OCI-LY1 (cell line): ENCODE data around the gene DNAAF3.
"Not testable (repeated sequence)": the region's sequence is repeated elsewhere in the genome, so short reads cannot be mapped to it uniquely, and the experiment has no call there.

Source experiments
- H2AFZ ChIP-seq: fragments of 200-600 bp; sonication (generic), shearing (Covaris generic); 2 replicates; pipeline ENCODE4 v1.6.0; 2014; ENCODE audit warnings: antibody characterized with exemption, mild to moderate bottlenecking, low read length
- H3F3A ChIP-seq: fragments of 200-600 bp; sonication (generic), shearing (Covaris generic); 2 replicates; pipeline ENCODE4 v1.6.0; 2014; ENCODE audit warnings: mild to moderate bottlenecking, antibody characterized with exemption, low read length, moderate library complexity; ENCODE audit not compliant: insufficient read depth
- H3K27ac ChIP-seq: fragments of 200-600 bp; sonication (generic); 2 replicates; pipeline ENCODE4 v1.5.1; 2014; ENCODE audit warnings: low read length, mixed run types, mild to moderate bottlenecking, low read depth; ENCODE audit not compliant: poor library complexity, severe bottlenecking
- H3K27me3 ChIP-seq: fragments of 200-600 bp; sonication (generic); 2 replicates; pipeline ENCODE4 v1.6.0; 2014; ENCODE audit warnings: antibody characterized with exemption, mild to moderate bottlenecking, low read length, moderate library complexity; ENCODE audit not compliant: insufficient read depth
- H3K36me3 ChIP-seq: fragments of 200-600 bp; sonication (generic); 2 replicates; pipeline ENCODE4 v1.6.1; 2014; ENCODE audit warnings: mild to moderate bottlenecking, antibody characterized with exemption, low read length, moderate library complexity, mixed read lengths; ENCODE audit not compliant: insufficient read depth
- H3K4me1 ChIP-seq: fragments of 200-600 bp; sonication (generic); 2 replicates; pipeline ENCODE4 v1.5.1; 2014; ENCODE audit warnings: mild to moderate bottlenecking, low read length, moderate library complexity; ENCODE audit not compliant: insufficient read depth, severe bottlenecking
- H3K4me2 ChIP-seq: fragments of 200-600 bp; sonication (generic), shearing (Covaris generic); 2 replicates; pipeline ENCODE4 v1.6.1; 2014; ENCODE audit warnings: low read length
- H3K4me3 ChIP-seq: fragments of 200-600 bp; sonication (generic); 2 replicates; pipeline ENCODE4 v1.5.1; 2014; ENCODE audit warnings: low read length, low read depth, mild to moderate bottlenecking, mixed read lengths; ENCODE audit not compliant: poor library complexity, severe bottlenecking
- H3K79me2 ChIP-seq: fragments of 200-600 bp; shearing (Covaris generic); 2 replicates; pipeline ENCODE4 v1.6.1; 2016; ENCODE audit warnings: mixed run types, low read length, mixed read lengths; ENCODE audit not compliant: insufficient read depth
- H3K9ac ChIP-seq: fragments of 200-600 bp; sonication (generic), shearing (Covaris generic); 2 replicates; pipeline ENCODE4 v1.6.1; 2014; ENCODE audit warnings: mild to moderate bottlenecking, low read length, mixed read lengths
- H3K9me2 ChIP-seq: fragments of 200-600 bp; sonication (generic), shearing (Covaris generic); 2 replicates; pipeline ENCODE4 v1.6.1; 2014; ENCODE audit warnings: low read depth, mild to moderate bottlenecking, low read length, mixed read lengths
- H3K9me3 ChIP-seq: fragments of 200-600 bp; shearing (Covaris generic); 2 replicates; pipeline ENCODE4 v1.6.1; 2014; ENCODE audit warnings: low read length, mixed read lengths
- H4K20me1 ChIP-seq: fragments of 200-600 bp; sonication (generic), shearing (Covaris generic); 2 replicates; pipeline ENCODE4 v1.6.0; 2016; ENCODE audit warnings: mild to moderate bottlenecking, low read length; ENCODE audit not compliant: insufficient read depth
- CTCF ChIP-seq: fragments of 200-600 bp; sonication (generic), shearing (Covaris generic); IDR thresholded peaks from 2 replicates; pipeline ENCODE4 v1.5.1; 2017; ENCODE audit warnings: mild to moderate bottlenecking, antibody characterized with exemption, low read length, moderate library complexity, mixed read lengths
- EZH2 ChIP-seq: fragments of 200-600 bp; sonication (generic), shearing (Covaris generic); IDR thresholded peaks from 2 replicates; pipeline ENCODE4 v1.8.0; 2017; ENCODE audit warnings: borderline replicate concordance, mixed run types, mild to moderate bottlenecking, antibody characterized with exemption, low read length, moderate library complexity, mixed read lengths

DNAAF3 gene

GRCh38 chr19:55209693-55210472 lies 43.5 kb upstream of the DNAAF3 start:
- H2AFZ ChIP-seq: no peak overlapping the region
- no peaks in the 10 kb centered on the region for H3K9me2 ChIP-seq
- H3F3A ChIP-seq: no peaks in the 10 kb centered on the region
- H3K4me3 ChIP-seq: no peak overlapping the region
- no peak overlapping the region for H3K4me2 ChIP-seq
- no peak overlapping the region for H3K27ac ChIP-seq
- H3K79me2 ChIP-seq: no peaks in the 10 kb centered on the region
- TF ChIP-seq EZH2: no peak
- no peak for TF ChIP-seq CTCF
- no peaks in the 10 kb centered on the region for H4K20me1 ChIP-seq
- H3K27me3 ChIP-seq: no peaks in the 10 kb centered on the region
- H3K9ac ChIP-seq: no peak overlapping the region
- no peaks in the 10 kb centered on the region for H3K9me3 ChIP-seq
- H3K36me3 ChIP-seq: no peaks in the 10 kb centered on the region
- no peaks in the 10 kb centered on the region for H3K4me1 ChIP-seq

DNA sequence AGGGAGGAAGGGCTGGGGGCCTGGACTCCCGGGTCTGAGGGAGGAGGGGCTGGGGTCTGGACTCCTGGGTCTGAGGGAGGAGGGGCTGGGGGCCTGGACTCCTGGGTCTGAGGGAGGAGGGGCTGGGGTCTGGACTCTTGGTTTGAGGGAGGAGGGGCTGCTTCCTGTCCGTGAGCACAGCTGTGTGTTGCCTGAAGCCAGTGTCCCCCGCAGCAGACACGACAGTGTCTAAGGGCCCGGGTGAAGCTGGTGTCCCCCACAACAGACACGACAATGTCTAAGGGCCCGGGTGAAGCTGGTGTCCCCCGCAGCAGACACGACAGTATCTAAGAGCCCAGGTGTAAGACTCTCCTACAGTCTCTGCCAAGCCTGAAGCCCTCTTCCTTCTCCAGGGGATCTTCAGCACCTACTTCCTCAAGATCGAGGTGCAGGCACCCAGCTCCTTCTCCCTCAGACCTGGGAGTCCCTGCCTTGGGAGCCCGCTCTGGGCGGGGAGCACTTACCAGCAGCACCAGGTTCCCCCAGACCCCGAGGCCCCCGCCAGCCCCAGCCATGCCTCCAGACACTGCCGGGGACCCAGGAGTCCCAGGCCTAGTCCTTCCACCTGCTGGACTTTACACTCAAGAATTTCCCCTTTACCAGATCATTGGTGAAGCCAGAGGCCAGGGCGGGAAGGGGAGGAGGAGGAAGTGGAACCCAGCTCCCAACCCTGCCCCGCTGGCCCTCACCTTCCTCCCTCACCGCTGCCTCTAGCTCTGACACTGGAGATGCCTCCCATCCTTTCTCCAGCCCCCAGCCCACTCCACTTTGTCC lies 42.7 kb upstream of the DNAAF3 start, which contains the start of gene PTPRH:
Gene PTPRH, minus strand, starts transcription at position 622 of the 813 bp plus-strand sequence. Its CDS starts 68 bp downstream, at position 554.
- no peaks in the 10 kb centered on the region for H3K36me3 ChIP-seq
- H3F3A ChIP-seq: no peaks in the 10 kb centered on the region
- TF ChIP-seq EZH2: no peak
- no peak within 1 kb of the TSS for H3K9ac ChIP-seq
- no peak within 1 kb of the TSS for H3K27ac ChIP-seq
- no peaks in the 10 kb centered on the region for H3K4me1 ChIP-seq
- no peak within 1 kb of the TSS for H3K4me3 ChIP-seq
- no peaks in the 10 kb centered on the region for H3K9me2 ChIP-seq
- no peaks in the 10 kb centered on the region for H3K9me3 ChIP-seq
- H4K20me1 ChIP-seq: no peaks in the 10 kb centered on the region
- no peak within 1 kb of the TSS for H2AFZ ChIP-seq
- H3K4me2 ChIP-seq: no peak within 1 kb of the TSS
- no peaks in the 10 kb centered on the region for H3K27me3 ChIP-seq
- H3K79me2 ChIP-seq: no peaks in the 10 kb centered on the region

GRCh38 chr19:55206664-55207500 lies 40.5 kb upstream of the DNAAF3 start:
- no peak overlapping the region for H3K9ac ChIP-seq
- no peaks in the 10 kb centered on the region for H4K20me1 ChIP-seq
- no peaks in the 10 kb centered on the region for H3K9me3 ChIP-seq
- no peaks in the 10 kb centered on the region for H3K79me2 ChIP-seq
- no peaks in the 10 kb centered on the region for H3K4me1 ChIP-seq
- no peaks in the 10 kb centered on the region for H3K27me3 ChIP-seq
- no peak overlapping the region for H3K4me2 ChIP-seq
- H2AFZ ChIP-seq: no peak overlapping the region
- H3K36me3 ChIP-seq: no peaks in the 10 kb centered on the region
- no peak overlapping the region for H3K27ac ChIP-seq
- H3F3A ChIP-seq: no peaks in the 10 kb centered on the region
- no peaks in the 10 kb centered on the region for H3K9me2 ChIP-seq
- TF ChIP-seq CTCF (no peak), EZH2 (no peak)
- no peak overlapping the region for H3K4me3 ChIP-seq

DNA sequence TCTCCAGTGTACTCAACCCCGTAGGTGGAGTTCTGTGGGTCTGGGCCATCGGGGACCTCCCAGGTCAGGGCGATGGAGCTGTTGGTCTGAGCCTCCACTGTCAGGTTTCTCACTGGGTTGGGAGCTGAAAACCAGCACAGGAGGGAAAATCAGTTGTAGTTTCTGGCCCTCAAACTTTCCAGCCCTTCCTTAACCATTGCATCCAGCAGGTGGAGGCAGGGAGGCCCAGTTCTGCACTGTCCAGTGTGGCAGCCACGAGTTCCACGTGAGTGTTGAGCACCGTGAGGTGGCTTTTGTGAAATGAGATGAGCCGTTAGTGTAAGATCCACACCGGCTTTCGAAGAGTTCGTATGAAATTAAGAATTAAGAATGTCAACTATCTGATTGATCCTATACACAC lies 35.8 kb upstream of the DNAAF3 start:
- H3K27me3 ChIP-seq, H3K79me2 ChIP-seq, H3K4me2 ChIP-seq, H3K27ac ChIP-seq, H4K20me1 ChIP-seq, H2AFZ ChIP-seq, H3K9me2 ChIP-seq, H3K4me3 ChIP-seq, H3K9ac ChIP-seq, H3K4me1 ChIP-seq, H3K9me3 ChIP-seq, H3K36me3 ChIP-seq, H3F3A ChIP-seq: not testable (repeated sequence)
